HG03439 (cell line): ENCODE results near the gene FAM149B1.

ENCODE experiments used
- ATAC-seq: cut with Tn5 transposase; IDR thresholded peaks from one replicate; pipeline ENCODE4 v1.9.1; 2021; ENCODE audit warnings: mild to moderate bottlenecking, moderate library complexity; ENCODE audit not compliant: unreplicated experiment

The FAM149B1 gene

DNA sequence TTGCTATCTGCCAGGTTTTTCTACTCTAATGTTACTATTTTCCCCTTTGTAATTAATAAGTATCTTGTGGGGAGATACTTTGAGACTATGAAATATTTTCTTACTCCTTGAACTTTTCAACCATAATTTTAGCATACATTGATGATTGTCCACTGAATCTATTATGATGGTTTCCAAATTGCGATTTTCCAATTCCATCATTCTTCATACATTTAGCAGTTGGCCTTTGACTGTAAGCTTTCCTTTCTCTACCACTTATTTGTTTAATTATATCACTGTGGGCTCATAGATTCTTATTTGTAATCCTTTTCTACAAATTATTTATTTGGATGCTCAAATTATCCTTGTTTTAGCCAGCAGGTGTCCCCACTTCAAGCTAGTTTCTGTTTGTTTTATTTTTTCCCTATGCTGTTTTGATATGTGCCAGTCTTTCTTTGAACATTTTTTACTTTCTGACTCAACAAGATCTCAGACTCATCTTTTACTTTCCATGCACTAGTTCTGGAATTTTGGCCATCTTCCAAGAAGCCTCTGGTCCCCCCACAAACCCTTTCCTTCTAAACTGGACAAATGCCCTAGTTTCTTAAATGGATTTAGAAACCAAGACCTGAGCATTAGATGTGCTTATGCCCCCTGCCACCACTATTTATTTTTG is 95.9 kb downstream of the FAM149B1 start:
- no peak for ATAC-seq

DNA sequence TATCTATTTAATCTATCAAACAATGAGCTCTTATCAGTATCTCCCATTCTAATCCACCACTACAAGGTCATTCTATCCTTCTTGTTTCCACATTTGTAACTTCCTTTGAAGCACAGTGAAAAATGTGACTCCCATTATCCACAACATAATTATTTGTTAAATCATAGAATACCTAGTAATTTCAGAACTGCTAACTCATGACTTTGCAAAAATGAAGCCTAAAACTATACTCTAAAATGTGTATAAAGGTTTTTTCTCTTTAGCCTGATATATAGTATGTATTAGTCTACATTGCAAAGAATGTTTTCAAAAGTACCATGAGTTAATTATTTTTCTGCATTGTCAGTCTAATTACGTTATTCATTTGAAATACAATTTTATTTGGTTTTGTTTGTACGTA is 96.5 kb downstream of the FAM149B1 start:
- no peak for ATAC-seq

DNA sequence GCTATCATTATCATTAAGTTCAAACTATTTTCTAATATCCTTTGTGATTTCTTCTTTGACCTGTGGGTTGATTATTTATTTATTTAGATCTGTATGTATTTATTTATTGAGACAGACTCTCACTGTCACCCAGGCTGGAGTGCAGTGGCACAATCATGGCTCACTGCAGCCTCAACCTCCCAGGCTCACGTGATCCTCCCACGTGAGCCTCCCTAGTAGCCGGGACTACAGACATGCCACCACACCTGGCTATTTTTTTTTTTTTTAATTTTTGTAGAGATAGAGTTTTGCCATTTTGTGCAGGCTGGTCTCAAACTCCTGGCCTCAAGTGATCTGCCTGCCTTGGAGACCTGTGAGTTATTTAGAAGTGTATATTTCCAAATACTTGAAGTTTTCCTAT is 113.2 kb downstream of the FAM149B1 start:
- no peak for ATAC-seq

DNA sequence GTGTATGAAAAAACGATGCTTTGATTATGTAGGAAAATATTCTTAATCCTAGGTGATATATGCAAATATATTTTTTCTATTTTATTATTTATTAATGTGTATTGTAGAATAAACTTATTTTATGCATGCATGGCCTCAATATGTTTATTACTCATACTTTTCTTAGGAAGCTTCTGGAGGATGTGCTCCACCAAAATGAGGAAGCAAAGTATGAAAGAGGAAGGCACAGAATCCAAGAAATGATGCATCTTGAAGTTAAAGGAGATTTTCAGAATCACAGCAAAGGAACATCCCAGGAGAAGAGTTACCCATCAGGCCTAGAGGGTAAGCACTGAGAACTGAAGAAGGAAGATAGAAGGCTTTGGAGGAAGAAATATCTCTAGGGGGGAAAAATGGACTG is 119.5 kb downstream of the FAM149B1 start:
- ATAC-seq, result no peak

GRCh38 chr10:73289958-73290357 is 122.0 kb downstream of the FAM149B1 start:
- no peak for ATAC-seq

DNA sequence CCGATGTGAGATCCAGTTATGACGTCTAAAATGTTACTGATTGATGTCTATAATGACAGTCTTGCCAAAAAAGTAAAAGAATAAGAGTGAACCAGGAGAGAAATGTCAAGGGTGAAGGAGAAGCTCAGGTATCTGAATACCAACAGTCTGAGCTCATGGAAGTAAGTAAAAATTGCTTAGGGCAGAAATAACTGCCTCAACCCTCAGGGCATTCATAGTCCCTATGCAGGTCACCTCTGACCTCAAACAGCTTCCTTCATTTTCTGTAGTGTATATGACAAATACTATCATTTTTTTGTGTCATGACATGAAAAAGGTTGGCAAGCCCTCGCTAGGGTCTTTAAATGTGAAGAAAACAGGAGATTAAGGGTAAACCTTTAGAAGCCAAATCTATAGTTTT is 125.5 kb downstream of the FAM149B1 start:
- ATAC-seq, result no peak
